NOMO-1 (cell line): ENCODE data around the gene SECTM1.
"Not testable (repeated sequence)": the region's sequence is repeated elsewhere in the genome, so short reads cannot be mapped to it uniquely, and the experiment has no call there.

ENCODE experiments used
- DNase-seq, 2 experiments: peaks; one replicate each; lab custom pipeline; 2025; ENCODE audit not compliant: unreplicated experiment in 2 of 2; lab: John Stamatoyannopoulos, UW

Gene SECTM1

DNA sequence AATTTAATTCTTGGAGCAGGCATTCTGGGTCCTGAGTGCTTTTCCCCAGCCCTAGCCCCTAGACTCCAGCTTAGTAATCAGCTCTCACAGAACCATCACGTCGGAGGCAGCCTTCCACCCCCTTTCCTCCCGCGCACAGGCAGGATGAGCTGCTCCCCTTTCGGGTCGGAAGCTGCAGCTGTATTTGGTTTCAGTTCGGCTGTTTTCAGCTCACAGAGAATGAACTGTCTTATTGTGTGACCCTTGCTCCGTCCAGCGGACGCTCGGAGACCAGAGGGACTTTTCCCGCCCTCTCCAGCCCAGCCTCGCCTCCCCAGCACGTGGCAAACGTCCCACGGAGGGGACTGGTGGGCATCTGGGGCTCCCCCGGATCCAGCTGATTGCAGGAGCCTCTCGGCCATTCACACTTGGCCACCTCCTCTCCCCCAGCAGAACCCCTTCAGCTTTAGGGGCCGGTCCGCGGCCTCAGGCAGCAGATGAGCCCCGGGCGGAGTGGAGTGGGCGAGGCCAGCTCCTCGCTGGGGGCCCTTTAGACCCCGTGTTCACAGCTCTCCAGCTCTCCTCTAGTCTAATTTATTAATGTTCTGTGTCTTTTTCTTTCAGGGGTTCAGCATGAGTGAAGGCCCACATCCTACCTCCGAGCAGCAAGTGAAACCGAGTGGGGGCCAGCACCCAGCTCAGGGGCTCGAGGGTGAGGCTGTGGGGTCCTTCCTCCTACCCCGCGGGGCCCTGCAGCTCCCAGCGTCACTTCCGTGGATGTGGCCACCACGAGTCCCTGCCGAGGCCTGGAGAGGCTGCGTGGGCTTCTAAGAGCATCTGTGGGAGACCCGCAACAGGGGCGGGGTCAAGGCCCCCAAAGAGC is 37.1 kb upstream of the SECTM1 start:
- DNase-seq, result no peak

DNA sequence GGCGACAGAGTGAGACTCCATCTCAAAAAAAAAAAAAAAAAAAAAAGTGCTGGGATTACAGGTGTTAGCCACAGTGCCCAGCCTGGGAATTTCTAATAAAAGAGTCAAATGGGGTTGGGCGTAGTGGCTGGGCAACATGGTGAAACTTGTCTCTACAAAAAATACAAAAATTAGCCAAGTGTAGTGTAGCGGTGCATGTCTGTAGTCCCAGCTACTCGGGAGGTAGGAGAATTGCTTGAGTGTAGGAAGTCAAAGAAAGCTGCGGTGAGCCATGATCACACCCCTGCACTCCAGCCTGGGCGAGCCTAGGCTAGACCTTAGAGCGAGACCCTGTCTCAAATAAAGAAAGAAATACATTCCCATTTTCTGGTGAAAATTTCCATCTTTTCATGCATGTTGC is 35.6 kb upstream of the SECTM1 start:
- DNase-seq, result no peak

DNA sequence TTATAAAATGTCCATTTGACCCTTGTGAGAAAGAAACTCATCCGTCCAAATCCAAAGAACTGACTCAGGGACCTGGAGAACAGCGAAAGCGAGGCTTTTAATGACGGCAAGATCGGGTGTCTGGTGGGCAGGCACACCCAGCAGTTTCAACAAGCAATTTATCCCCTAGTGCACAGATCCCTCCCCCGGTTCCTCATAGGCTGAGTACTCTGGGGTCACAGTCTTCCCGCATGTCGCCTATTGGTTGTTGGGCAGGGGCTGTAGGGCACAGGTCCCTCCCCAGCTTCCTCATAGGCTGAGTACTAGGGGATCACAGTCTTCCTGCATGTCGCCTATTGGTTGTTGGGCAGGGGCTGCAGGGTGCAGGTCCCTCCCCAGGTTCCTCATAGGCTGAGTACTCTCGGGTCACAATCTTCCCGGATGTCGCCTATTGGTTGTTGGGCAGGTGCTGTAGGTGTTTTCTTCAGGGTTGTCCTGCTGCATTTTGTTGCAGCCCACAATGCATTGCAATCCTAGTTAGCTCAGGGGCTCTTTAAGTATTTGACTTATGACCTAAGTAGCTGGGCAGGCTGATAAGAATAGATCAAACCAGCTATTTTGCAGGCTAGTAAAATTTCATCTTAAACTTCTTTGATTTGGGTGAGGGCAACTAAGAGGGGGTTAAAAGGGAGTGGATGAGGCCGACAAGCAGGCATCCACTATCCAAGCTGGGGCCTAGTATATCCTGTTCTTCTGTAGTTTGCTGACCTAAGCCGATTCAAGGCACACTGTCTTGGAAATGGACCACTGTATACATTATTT is 34.4 kb upstream of the SECTM1 start:
- peak; percentile 74 to 75 for DNase-seq

DNA sequence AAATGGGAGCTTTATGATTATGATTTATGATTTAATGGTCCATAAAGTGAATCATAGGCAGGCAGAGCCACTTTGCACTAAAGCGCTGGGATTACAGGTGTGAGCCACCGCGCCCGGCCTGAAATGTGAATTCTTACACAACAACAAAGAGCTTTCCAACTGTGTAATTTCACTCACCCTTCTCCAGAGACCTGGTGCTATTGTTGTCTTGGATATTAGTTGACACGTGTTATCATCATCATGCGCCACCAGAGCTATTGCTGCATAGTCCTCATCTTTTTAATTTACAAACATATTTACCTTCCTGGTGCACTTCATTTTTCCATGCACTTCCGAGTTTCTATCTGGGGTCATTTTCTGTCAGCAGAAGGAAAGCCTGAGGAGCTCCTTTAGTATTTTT is 33.2 kb upstream of the SECTM1 start:
- DNase-seq, result no peak

DNA sequence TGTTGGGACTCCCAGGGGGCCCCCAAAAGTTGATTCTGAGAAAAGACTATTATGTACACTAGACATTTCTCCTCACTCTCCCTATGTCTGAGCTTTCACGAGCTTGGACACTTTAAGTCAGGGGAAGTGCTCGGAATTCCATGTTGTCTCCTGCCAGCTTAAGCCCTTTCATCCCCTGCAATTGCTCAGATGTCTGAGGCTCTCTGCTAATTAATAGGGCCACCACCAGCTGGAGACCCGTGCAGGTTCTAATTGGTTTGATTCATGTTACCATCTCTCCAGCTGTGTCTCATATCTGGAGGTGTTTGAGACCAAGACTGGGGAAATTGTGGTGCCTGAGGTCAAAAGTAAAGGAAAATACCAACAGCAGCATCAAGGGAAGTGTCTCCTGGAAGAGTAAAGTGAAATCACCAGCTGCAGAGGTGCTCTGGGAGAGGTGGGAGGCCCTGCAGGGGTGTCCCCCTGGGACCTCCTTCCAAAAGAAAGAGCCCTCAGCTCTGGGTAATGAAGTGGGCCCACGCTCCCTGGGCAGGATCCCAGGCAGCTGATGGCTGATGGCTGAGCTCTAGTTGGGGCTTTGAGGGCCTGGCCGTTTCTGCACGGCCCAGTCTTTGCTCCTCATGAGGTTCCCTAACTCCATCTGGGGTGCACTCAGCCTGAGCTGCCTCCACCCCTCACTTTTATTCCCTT is 32.2 kb upstream of the SECTM1 start:
- DNase-seq, result no peak

DNA sequence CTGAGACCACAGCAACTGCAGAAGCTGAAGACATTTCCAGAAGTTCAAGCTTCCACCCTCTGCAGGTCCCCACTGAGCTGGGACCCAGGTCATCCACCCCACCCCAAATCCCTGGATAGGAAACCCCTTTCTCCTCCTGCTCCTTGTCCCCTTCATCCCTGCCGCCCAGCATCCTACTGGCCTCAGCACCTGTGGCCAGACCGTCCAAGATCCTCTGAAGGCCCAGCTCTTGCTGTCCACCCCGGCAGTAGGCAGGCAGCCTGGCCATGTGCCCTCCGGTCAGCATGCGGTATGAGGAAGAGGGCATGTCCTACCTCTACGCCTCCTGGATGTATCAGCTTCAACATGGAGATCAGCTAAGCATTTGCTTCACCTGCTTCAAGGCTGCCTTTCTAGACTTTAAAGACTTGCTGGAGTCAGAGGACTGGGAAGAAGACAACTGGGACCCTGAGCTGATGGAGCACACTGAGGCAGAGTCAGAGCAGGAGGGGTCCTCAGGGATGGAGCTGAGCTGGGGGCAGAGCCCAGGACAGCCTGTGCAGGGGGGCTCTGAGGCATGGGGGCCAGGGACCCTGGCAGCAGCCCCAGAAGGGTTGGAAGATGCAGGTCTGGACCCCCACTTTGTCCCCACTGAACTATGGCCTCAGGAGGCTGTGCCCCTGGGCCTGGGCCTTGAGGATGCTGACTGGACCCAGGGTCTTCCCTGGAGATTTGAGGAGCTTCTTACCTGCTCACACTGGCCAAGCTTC is 28.5 kb upstream of the SECTM1 start:
- DNase-seq, result no peak

DNA sequence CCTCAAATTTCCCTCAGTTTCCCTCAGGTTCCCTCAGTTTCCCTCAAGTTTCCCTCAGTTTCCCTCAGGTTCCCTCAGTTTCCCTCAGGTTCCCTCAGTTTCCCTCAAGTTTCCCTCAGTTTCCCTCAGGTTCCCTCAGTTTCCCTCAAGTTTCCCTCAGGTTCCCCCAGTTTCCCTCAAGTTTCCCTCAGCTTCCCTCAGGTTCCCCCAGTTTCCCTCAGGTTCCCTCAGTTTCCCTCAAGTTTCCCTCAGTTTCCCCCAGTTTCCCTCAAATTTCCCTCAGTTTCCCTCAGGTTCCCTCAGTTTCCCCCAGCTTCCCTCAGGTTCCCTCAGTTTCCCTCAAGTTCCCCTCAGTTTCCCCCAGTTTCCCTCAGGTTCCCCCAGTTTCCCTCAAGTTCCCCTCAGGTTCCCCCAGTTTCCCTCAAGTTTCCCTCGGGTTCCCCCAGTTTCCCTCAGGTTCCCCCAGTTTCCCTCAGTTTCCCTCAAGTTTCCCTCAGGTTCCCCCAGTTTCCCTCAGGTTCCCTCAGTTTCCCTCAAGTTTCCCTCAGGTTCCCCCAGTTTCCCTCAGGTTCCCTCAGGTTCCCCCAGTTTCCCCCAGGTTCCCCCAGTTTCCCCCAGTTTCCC is 26.0 kb upstream of the SECTM1 start:
- not testable (repeated sequence) for DNase-seq

DNA sequence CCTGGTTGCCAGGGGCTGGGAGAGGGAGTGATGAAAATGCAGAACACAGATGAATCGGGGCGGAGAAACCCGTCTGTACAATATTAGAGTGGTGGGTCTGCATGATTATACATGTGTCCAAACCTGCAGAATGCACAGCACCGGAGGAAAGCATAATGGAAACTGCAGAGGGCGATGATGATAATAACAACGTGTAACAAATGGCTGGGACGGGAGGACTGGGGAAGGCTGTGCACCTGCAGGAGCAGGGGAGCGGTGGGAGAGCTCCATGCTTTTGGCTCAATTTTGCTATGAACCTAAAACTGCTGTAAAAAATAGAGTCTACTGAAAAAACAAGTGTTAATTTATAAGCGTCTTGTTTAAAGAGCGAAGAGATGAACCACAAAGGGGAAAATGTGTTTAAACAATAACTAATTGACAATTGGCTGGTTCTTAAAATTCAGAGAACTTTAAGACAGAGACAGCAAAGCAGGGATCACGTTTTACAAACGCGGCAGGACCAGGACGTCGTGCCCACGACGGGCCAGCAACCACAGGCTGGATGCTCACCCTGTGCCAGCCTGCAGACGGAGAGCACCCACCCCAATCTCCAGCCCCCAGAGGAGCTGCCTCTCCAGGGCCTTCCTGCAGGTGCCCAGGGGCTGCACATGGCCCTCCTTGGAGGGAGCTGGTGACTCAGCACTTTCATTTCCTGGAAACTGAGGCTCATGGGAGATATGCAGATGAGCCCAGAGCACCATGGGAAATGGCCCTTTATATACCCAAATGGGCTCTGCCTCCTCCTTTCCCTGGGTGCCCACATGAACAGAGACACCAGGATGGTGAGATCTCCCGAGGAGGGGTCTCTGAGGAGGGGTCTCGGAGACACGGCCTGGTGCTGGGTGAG is 25.1 kb upstream of the SECTM1 start, which contains the start of gene TEX19:
Gene TEX19 (plus strand): TSS at position 783 of the 886 bp plus-strand sequence. CDS start 2,904 bp downstream, outside the sequence.
- DNase-seq, result peak in 1 of 2 experiments; percentile 37

DNA sequence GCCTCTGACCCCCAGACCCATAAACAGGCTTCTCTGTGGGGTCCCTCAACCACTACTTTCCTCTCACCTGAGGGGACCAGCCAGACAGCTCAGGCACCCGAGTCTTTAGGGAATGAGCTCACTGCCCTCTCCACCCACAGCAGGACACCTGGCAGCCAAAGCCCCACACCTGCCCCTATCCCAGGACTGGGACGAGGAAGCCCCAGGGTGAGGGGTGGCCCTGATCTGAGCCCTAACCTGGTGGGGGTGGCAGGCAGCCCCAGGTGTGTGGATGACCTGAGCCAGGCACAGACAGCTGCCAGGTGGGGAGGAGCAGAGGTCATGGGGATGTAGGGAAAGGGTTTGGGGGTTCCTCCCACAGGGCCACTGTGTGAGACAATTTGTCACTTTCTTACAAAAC is 23.8 kb upstream of the SECTM1 start:
- DNase-seq, result no peak

DNA sequence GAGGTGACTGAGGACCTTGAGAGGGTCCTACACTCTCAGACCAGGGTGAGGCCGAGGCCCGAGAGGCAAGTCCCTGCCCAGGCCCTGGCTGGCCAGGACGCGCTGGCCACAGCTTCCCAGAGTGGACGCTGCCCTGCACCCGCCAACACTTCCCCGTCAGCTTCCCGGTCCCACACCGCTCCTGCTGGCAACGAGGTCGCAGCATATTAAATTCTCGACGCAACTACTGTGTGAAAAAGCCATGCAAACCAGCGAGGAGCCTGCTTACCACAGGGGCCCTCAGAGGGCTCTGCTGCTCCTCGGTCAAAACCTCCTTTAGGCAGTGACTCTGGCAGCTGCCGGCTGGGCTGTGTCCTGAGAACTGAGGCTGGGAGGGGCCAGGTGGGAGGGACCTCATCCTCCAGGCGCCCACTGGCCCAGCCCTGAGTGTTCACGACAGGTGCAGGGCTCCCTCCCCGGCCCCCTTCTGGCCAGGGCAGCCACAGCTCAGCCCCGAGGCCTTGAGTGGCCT is 23.3 kb upstream of the SECTM1 start:
- DNase-seq, result no peak

DNA sequence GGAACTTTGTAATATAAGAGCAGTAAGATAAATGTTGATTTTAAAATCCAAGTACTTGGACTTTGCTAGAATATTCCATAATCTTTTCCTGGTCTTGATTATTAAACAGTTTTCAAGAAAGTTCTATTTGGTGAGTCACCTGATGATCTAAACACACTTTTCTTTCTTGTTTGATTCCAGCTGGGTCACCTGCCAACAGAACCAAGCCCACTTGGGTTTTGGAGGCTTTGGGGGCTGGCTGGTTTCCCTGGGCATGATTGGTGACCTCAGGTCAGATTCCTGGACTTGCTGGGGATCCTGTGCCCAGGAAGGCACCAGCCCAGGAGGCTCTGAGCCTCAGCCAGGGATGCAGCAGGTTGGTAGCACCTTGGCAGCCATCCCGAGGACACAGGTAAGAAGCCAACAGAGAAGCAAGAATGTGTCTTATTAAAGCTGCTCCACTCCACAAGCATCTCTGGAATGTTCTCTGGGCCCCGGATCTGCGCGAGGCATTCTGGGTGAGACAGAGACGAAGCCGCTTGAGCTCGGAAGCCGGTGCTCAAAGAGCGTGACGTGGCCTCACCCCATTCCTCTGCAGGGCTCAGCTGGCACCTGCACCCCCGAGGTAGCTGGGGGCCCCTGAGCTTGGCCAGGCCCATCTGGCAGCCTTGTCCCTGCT is 22.3 kb upstream of the SECTM1 start:
- no peak for DNase-seq

DNA sequence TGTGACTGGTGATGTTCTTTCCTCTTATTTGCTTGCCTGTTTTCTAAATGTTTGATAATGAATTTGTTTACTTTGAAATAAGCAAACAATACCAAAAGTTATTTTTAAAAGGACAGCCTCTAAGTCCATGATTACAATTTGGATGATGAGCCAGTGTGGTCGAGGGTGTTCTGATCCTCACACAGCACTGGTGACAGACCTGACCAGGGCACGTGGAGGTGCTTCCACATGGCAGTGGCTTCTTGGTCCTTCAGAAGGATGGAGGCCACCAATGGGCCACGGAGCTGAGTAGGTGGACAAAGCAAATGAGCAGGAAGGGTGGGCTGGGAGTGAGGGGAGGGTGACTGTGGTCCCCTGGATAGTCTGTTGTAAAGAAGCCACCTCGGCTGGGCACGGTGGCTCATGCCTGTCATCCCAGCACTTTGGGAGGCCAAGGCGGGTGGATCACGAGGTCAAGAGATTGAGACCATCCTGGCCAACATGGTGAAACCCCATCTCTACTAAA is 21.3 kb upstream of the SECTM1 start:
- no peak for DNase-seq

DNA sequence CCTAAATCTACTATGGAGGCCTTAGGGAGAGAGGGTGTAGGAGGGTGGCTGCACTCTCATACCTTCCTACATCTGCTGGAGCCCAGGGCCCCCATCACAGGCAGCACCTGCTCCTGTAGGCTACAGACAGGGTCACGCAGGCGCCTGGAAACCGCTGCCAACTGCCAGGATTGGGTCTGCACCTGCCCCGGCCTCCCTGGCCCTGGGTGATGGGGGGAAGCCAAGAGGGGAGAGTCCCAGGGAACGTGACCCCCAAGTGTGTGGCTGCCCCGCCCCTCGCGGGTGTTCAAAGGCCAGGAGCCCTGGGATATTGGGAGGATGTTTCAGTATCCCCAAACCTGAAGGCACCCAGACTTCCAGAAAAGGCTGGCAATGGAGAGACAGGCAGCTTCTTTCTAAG is 19.9 kb upstream of the SECTM1 start:
- DNase-seq, result no peak

DNA sequence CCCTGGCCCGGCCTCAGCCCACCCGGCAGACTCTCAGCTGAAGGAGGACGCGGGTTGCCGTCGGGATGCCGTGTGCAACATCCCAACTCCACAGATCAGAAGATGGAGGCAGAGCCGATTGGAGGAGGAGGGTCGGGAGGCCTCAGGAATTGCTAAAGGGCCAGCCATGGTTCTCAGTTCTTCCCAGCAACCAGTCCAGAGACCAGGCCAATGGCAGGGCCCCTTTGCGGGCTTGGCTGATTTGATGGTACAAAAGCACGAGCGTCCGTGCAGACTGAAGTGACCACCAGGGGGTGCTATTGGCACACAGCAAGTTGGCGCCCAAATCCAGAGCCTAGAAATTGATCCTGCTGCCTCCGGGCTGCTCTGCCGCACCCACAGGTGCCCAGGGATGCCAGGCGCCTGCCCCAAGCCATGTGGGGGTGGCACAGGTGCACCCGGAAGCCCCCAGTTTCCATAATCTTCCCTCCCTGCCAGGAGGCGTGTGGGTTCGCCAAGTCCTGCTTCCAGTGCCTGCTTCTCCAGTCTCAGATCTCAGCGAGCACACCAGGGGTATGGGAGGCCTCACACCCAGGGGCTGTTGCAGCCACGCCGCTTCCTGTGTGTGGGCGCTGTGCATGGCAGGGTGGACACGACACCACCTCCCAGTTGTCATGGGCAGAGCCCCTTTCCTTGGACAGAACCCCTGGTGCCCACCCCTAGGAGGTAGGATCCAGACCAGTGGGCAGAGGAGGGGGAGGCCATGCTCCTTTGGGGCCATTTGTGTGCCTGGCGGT is 18.3 kb upstream of the SECTM1 start:
- DNase-seq, result peak; percentile 69 to 73

DNA sequence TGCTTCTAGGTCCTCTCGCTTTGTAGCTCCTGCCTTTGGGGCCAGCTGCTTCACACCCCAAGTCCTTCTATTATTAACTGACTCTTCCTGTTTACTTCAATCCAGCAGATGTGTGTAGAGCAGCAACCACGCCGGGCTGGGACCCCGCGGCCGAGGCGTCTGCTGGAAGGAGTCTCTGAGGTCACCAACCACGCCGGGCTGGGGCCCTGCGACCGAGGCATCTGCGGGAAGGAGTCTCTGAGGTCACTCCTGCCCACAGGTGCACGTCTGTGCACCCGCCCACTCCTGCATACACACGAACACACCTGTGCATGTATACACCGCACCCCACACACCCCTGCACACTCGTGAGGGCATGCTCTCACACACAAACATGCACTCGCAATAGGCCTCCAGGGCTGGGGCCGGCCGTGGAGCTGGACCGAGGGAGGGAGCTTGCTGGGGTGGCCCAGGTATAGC is 17.7 kb upstream of the SECTM1 start:
- no peak for DNase-seq

DNA sequence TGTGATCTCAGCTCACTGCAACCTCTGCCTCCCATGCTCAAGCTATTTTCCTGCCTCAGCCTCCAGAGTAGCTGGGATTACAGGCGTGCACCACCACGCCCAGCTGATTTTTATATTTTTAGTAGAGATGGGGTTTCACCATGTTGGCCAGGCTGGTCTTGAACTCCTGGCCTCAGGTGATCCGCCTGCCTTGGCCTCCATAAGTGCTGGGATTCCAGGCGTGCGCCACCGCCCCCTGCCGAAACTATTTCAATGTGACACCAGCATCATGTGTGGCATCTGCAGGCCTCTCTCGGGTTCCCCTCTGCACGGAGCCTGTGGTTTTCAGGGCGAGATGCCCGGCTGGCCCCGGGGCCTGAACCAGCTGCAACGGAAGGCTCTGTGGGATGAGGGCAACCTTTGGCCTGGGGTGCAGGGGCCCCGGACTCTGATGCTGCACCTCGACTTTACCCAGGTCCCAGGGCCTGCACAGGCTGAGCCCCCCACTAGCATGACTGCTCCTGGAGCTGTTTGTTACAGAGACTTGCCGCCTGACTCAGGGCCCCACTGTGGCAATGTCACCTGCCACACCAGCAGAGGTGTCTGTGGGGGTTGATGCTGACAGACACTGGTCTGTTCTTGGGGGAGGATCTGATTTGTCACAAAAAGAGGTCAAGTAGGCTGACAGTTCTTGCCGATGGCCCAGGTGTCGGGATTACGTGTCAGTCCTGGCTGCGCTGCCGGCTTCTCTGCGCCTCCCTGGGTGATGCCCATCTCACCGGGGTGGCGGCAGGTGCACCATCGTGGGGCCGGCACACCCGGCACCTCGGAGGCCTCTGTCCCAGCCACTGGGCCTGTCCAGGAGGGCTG is 16.8 kb upstream of the SECTM1 start:
- DNase-seq, result peak; percentile 16 to 35
